ENCODE data around the gene NFATC2.

DNA sequence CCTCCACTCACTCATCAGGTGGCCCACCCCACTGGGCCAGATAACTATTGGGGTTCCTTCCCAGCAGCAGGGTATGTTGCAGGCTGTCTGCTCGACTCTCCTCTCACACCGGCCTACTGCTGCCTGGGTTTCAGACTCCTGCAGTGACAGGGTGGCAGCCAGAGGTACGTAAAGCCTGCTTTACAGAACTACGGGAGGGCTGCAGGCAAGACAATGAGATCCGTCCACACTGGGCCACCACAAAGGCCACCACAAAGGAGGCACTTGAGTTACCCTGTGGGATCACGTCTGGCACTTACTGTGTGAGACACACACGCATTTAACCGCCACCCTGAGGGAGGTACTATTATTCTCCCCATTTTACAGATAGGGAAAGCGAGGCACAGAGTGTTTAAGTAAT lies 78.5 kb downstream of the NFATC2 start:
- TF ChIP-seq ZNF274 (IDR thresholded peaks at IDR 0.05; ENCODE audit: low read depth, low read length) (no peak), YY1 (IDR thresholded peaks at IDR 0.05; ENCODE audit: insufficient read depth, insufficient read length) (no peak)

Measured in NT2/D1 (cell line).